GM20431 (cell line): ENCODE results near the gene ZNF777.
"Not testable (repeated sequence)": the region's sequence is repeated elsewhere in the genome, so short reads cannot be mapped to it uniquely, and the experiment has no call there.

ENCODE experiments used
- in situ Hi-C: fragments of 300-500 bp; cut with MseI, MboI; formaldehyde crosslinking; loops from one replicate; pipeline ENCODE4 v1.15.0; 2020; ENCODE audit warnings: low sequenced_read_pairs; ENCODE audit not compliant: unreplicated experiment

ZNF777 gene

GRCh38 chr7:149422162-149422913, 38.5 kb downstream of the ZNF777 start:
- in situ Hi-C loops = no loop called here

GRCh38 chr7:149420006-149420405, 40.9 kb downstream of the ZNF777 start:
- in situ Hi-C loops = no loop called here

GRCh38 chr7:149415391-149416071, 45.3 kb downstream of the ZNF777 start:
- in situ Hi-C loops = no loop called here

- in situ Hi-C loops = no loop called here
Observed at GRCh38 chr7:149414745-149415390, 46.0 kb downstream of the ZNF777 start.

- in situ Hi-C loops = no loop called here
Observed at GRCh38 chr7:149414171-149414570, 46.7 kb downstream of the ZNF777 start.

- in situ Hi-C loops = not testable (repeated sequence)
Observed at GRCh38 chr7:149413083-149413482, 47.8 kb downstream of the ZNF777 start.

GRCh38 chr7:149409895-149410294, 51.0 kb downstream of the ZNF777 start:
- in situ Hi-C loops = no loop called here

- in situ Hi-C loops = no loop called here
Observed at GRCh38 chr7:149404825-149405224, 56.0 kb downstream of the ZNF777 start.

GRCh38 chr7:149404396-149404795, 56.5 kb downstream of the ZNF777 start:
- in situ Hi-C loops = no loop called here

- in situ Hi-C loops = no loop called here
Observed at GRCh38 chr7:149398195-149398820, 62.6 kb downstream of the ZNF777 start.

GRCh38 chr7:149397470-149398043, 63.3 kb downstream of the ZNF777 start:
- in situ Hi-C loops = no loop called here

- in situ Hi-C loops = not testable (repeated sequence)
Observed at GRCh38 chr7:149388550-149389335, 72.1 kb downstream of the ZNF777 start.

GRCh38 chr7:149386514-149386913, 74.3 kb downstream of the ZNF777 start:
- in situ Hi-C loops = not testable (repeated sequence)

- in situ Hi-C loops = no loop called here
Observed at GRCh38 chr7:149385195-149385950, 75.5 kb downstream of the ZNF777 start.
